Esophagus squamous epithelium (tissue), 5 donors: ENCODE data around the gene ZMYND11. TPM values are rescaled to one million over a fixed set of nuclear protein-coding genes. Genes with fewer than 3 reads are reported as not detected.
"Not testable (repeated sequence)": the region's sequence is repeated elsewhere in the genome, so short reads cannot be mapped to it uniquely, and the experiment has no call there.

ENCODE experiments used
- DNase-seq: peaks from one replicate; lab custom pipeline; 2025; lab: John Stamatoyannopoulos, UW
- H3K27ac ChIP-seq, 4 donors: fragments of 200-600 bp; sonication (generic); one replicate each; pipeline ENCODE4 v1.5.1; 2016 to 2019; ENCODE audit warnings: mild to moderate bottlenecking in 1 of 4
- H3K27me3 ChIP-seq, 4 donors: fragments of 200-600 bp; sonication (generic); 1 replicate in 3 of 4; 2 replicates in 1 of 4; pipeline versions ENCODE4 v1.5.1 to v1.6.0; 2017 to 2021; ENCODE audit warnings: antibody characterized with exemption in 1 of 4
- H3K36me3 ChIP-seq, 3 donors: fragments of 200-600 bp; sonication (generic); one replicate each; pipeline ENCODE4 v1.5.1; 2016 to 2019
- H3K4me1 ChIP-seq, 3 donors: fragments of 200-600 bp; sonication (generic); one replicate each; pipeline ENCODE4 v1.5.1; 2017 to 2019
- H3K4me3 ChIP-seq, 4 donors: fragments of 200-600 bp; sonication (generic); 1 replicate in 3 of 4; 2 replicates in 1 of 4; pipeline ENCODE4 v1.5.1; 2016 to 2019; ENCODE audit warnings: mild to moderate bottlenecking in 2 of 4, moderate library complexity in 1 of 4
- H3K9me3 ChIP-seq, 3 donors: fragments of 200-600 bp; sonication (generic); one replicate each; pipeline ENCODE4 v1.5.1; 2016 to 2019
- CTCF ChIP-seq, 6 experiments: fragments of 450-650 bp in 4 of 6; fragments of 200-600 bp in 2 of 6; sonication (generic) in 2 of 6; IDR thresholded peaks; one replicate each; pipeline ENCODE4 v1.5.1; 2016 to 2019; ENCODE audit warnings: antibody characterized with exemption in 6 of 6, mild to moderate bottlenecking in 4 of 6, moderate library complexity in 4 of 6
- POLR2A ChIP-seq, 4 donors: fragments of 450-650 bp; IDR thresholded peaks; one replicate each; pipeline ENCODE4 v1.6.1; 2017; ENCODE audit warnings: antibody characterized with exemption in 4 of 4, mild to moderate bottlenecking in 4 of 4, moderate library complexity in 3 of 4
- WGBS, 2 donors: methylation state at CpG; one replicate each; pipeline ENCODE4 v1.1.5; 2018; 5-methylcytosine and 5-hydroxymethylcytosine counted together
- intact Hi-C: fragments of 100-400 bp; cut with DNase I; formaldehyde crosslinking; loops from one replicate; pipeline ENCODE4 v1.15.0; 2022
- total RNA-seq, 4 donors: library from RNA; depleted of rRNA; stranded (reverse); fragments of >200 nt; gene quantifications; one replicate each; pipeline ENCODE4 v1.1.0, GENCODE V29; 2016
- donor health status: DM: yes; HTN: yes; CAD: no.

Gene ZMYND11
- total RNA-seq, 4 donors from 2014 or later, result 22.9 to 67.9 (median 32.2) TPM

GRCh38 chr10:247480-247879 lies 112.2 kb downstream of the ZMYND11 start:
- Histone ChIP-seq H3K4me1 (no peaks in the 10 kb centered on the region), H3K4me3 (no peak overlapping the region), H3K9me3 (no peaks in the 10 kb centered on the region), H3K36me3 (peaks cover 4 to 99% (median 11%) of the 10 kb centered on the region in 3 donors), H3K27ac (no peak overlapping the region), H3K27me3 (no peaks in the 10 kb centered on the region)
- WGBS, 2 donors, result 96 to 99% methylated on average over 4 of the region's 4 CpGs
- TF ChIP-seq CTCF (IDR thresholded peaks at IDR 0.05), result no peak
- no peak for TF ChIP-seq POLR2A (IDR thresholded peaks at IDR 0.05)
- no peak for DNase-seq
- intact Hi-C loops, result no loop called here

GRCh38 chr10:248307-248706 lies 113.1 kb downstream of the ZMYND11 start:
- intact Hi-C loops, result no loop called here
- H3K36me3 ChIP-seq, result peaks cover 4 to 99% (median 11%) of the 10 kb centered on the region in 3 donors
- WGBS, 2 donors, result 92 to 94% methylated on average over 15 of the region's 15 CpGs

GRCh38 chr10:251982-252582 lies 116.8 kb downstream of the ZMYND11 start:
- H3K36me3 ChIP-seq, result peaks cover 4 to 93% (median 11%) of the 10 kb centered on the region in 3 donors
- H3K27ac ChIP-seq, result no peak overlapping the region
- no peak overlapping the region for H3K4me3 ChIP-seq
- DNase-seq, result no peak
- 90 to 93% methylated on average over 13 of the region's 13 CpGs for WGBS, 2 donors
- H3K4me1 ChIP-seq, result no peaks in the 10 kb centered on the region
- intact Hi-C loops, result no loop called here
- no peaks in the 10 kb centered on the region for H3K9me3 ChIP-seq
- no peaks in the 10 kb centered on the region for H3K27me3 ChIP-seq
- TF ChIP-seq POLR2A (IDR thresholded peaks at IDR 0.05) (no peak), CTCF (IDR thresholded peaks at IDR 0.05) (no peak)

More at GRCh38 chr10:248307-248706, 113.1 kb downstream of the ZMYND11 start:
- Histone ChIP-seq H3K4me3 (no peak overlapping the region), H3K4me1 (no peaks in the 10 kb centered on the region), H3K27me3 (no peaks in the 10 kb centered on the region), H3K9me3 (no peaks in the 10 kb centered on the region), H3K27ac (no peak overlapping the region)
- TF ChIP-seq POLR2A (IDR thresholded peaks at IDR 0.05) (no peak), CTCF (IDR thresholded peaks at IDR 0.05) (no peak)
- DNase-seq, result no peak

GRCh38 chr10:260819-261429 lies 125.7 kb downstream of the ZMYND11 start:
- WGBS, 2 donors, result 73 to 82% methylated on average over 12 to 15 of the region's 15 CpGs
- no peaks in the 10 kb centered on the region for H3K27me3 ChIP-seq
- H3K36me3 ChIP-seq, result peaks cover 0 to 7% (median 0%) of the 10 kb centered on the region in 3 donors
- H3K27ac ChIP-seq, result no peak overlapping the region
- TF ChIP-seq CTCF (IDR thresholded peaks at IDR 0.05), result no peak
- TF ChIP-seq POLR2A (IDR thresholded peaks at IDR 0.05), result no peak
- H3K4me3 ChIP-seq, result no peak overlapping the region
- intact Hi-C loops, result no loop called here
- H3K4me1 ChIP-seq, result no peaks in the 10 kb centered on the region
- no peak for DNase-seq
- no peaks in the 10 kb centered on the region for H3K9me3 ChIP-seq

- DNase-seq, intact Hi-C loops: not testable (repeated sequence)
- 68% methylated on average over 6 to 11 of the region's 11 CpGs for WGBS, 2 donors
These were observed 129.2 kb downstream of the ZMYND11 start for GRCh38 chr10:264160-265073.

GRCh38 chr10:265074-265440 lies 129.8 kb downstream of the ZMYND11 start:
- 71 to 87% methylated on average over 4 to 5 of the region's 6 CpGs for whole genome bisulfite sequencing, 2 donors
- H3K36me3 ChIP-seq, H3K4me1 ChIP-seq, H3K27ac ChIP-seq, H3K27me3 ChIP-seq, H3K4me3 ChIP-seq, intact Hi-C loops, DNase-seq, H3K9me3 ChIP-seq: not testable (repeated sequence)

More at GRCh38 chr10:264160-265073, 129.2 kb downstream of the ZMYND11 start:
- not testable (repeated sequence) for H3K4me1 ChIP-seq, H3K27me3 ChIP-seq, H3K36me3 ChIP-seq, H3K27ac ChIP-seq, H3K9me3 ChIP-seq, H3K4me3 ChIP-seq

- H3K4me1 ChIP-seq, H3K36me3 ChIP-seq, intact Hi-C loops, H3K9me3 ChIP-seq, DNase-seq, H3K4me3 ChIP-seq, H3K27me3 ChIP-seq, H3K27ac ChIP-seq: not testable (repeated sequence)
- WGBS, 2 donors, result 69 to 91% methylated on average over 2 to 5 of the region's 5 CpGs
These were observed 130.7 kb downstream of the ZMYND11 start for GRCh38 chr10:265816-266588.
